GM21423 (cell line): Measurements from ENCODE around the gene TAS2R39.

ENCODE experiments used
- ATAC-seq: cut with Tn5 transposase; IDR thresholded peaks from one replicate; pipeline ENCODE4 v1.9.1; 2021; ENCODE audit warnings: mild to moderate bottlenecking, moderate library complexity; ENCODE audit not compliant: unreplicated experiment

Gene TAS2R39

DNA sequence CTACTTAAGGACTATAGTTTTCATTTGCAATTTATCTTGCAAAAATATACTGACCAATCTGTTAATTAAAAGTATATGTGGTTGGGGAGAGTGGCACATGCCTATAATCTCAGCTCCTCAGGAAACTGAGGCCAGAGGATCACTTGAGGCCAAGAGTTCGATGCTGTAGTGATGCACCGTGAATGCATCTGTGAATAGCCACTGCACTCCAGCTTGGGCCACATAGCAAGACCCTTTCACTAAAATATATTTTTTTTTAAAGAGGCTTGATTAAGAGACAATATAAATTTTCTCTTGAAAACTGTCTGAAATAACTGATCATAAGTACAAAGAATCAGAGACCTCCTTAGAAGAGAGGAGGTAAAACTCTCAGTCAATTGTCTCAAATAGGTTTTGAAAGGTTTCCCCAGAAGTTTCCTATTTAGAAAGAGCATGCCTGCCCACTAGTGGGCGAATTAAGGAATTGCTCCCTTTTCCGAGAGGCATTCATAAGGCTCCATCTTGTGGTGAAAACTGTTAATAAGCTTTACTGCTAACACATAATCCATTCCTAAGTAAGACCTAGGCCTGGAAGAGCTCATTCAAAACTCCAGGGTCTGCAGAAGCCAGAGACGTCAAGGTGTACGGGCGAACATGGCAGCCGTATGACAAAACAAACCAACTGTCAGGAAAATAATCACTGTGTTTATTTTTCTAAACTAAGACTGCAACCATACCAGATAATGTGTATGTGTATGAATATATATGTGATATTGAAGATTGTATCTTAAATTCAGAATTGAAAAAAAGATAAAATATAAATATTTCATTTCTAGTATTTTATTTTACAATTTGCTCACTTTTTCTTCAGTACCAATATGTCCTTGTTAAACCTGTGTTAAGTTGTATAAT lies 31.8 kb downstream of the TAS2R39 start:
- peak; percentile 90 for ATAC-seq

DNA sequence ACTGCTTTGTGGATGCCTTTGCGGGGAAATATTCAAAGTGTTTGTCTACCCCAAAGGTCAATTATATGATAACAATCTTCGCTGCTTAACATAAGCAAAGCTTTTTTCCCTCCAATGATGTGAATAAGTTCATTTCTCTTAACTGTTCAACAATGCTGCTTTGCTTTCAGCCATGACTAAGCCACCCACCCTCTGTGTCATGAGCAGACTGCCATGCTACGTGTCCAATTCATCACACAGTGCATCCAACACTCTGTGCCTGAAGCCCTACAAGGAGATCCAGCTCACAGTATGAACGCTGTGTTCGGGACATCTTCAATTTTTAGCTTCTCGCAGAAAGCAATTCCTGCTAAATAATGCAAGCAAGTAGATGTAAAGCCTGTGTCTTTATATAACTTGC lies 32.9 kb downstream of the TAS2R39 start:
- ATAC-seq, result no peak

DNA sequence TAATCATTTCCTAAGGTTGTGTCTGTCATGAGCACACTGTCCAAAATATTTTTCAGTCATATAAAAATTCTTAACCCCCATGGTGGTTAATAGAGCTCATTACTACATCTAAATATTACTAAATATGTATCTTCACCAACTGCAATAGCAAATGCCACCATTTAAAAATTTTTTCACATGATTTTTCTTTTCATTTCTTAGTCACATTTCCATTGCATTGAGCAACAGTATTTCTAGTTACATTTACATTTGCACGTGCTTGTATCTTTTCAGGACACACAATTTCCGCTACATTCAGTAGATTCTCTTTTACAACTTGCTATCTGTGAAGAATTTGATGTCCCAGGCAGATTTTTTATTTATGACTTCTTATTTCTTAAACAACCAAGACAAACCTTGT lies 33.5 kb downstream of the TAS2R39 start:
- no peak for ATAC-seq

DNA sequence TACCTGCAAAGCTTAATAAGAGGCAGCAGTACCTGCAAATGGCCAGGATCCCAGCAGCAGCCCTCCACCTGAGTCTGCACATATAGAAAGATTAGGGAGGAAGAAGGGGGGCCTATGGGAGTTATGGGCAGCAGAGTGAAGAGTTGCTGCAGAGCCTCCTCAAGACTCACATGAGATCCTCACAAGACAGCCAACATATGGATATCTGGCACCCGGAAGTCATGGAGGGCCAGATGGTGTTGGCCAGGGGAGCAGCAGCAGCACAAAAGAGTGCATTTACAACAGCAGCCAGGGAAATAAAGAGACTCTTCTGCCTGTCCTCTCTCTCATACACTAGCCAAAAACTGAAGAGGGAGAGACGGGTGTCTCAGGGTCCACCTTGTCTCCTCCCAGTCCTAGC lies 34.6 kb downstream of the TAS2R39 start:
- no peak for ATAC-seq

DNA sequence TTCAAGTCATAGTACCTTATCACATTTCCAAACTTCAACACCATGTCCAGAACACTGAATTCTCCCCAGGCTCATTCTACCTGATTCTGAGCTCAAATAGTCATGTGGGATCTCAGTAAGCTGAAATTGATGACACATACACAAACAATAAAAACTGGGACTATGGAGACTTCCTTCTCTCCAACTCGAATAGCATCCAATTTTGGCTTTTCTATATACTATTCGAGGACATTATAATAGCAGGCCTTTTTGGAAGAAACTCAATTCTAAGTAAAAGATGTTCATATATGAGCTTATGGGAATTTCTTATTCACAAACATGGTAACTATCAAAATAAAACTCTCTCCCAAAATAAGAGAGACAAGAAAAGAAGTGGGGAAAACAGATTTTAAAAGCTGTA lies 38.1 kb downstream of the TAS2R39 start:
- ATAC-seq, result no peak

DNA sequence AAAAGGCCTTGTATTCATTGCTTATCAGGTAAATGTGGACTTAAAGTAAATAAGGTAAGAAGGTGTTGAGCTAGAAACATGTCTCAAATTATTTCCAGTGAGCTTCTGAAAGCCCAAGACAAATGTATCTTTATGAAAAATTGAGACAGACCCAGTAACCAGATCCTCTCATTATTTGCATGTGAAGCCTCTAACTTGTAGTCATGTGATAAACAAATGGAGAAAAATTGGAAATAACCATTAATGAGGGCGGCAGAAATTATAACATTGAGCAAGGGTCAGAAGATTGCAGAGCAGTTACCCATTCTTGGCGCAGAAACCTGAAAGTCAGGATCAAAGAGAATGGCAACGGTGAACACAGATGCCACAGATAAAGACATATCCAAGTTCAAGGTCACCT lies 38.5 kb downstream of the TAS2R39 start, which contains the start of gene TAS2R40:
Gene TAS2R40 (plus strand): TSS at position 301 of the 400 bp plus-strand sequence. CDS start 42 bp downstream, at position 343.
- no peak for ATAC-seq

DNA sequence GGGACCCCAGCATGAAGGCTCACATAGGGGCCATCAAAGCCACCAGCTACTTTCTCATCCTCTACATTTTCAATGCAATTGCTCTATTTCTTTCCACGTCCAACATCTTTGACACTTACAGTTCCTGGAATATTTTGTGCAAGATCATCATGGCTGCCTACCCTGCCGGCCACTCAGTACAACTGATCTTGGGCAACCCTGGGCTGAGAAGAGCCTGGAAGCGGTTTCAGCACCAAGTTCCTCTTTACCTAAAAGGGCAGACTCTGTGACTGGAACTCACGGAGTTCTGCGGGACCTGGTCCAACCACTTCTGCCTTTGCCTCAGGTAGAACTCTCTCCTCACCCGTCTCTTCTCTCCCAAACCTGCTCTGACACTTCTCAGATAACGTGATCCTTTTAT lies 39.6 kb downstream of the TAS2R39 start:
- no peak for ATAC-seq

DNA sequence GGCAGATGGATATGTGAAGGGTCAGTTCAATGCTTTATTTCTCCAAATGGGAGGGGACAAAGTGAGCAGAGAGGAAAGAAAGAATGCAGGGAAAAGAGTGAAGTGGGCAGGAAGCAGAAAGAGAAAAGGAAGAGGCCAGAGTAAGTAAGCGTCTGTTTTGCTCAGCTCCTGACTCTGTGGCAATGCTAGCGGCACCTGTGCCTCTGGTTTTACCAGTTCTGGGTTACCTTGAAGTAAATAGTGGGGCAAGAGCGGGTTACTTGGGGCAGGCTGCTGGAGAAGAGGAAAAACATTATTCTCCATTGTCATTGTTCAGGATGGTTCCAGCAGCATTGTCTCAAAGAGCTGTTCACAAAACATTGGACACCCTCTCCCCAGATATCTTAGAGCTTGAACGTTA lies 40.6 kb downstream of the TAS2R39 start:
- ATAC-seq, result no peak

DNA sequence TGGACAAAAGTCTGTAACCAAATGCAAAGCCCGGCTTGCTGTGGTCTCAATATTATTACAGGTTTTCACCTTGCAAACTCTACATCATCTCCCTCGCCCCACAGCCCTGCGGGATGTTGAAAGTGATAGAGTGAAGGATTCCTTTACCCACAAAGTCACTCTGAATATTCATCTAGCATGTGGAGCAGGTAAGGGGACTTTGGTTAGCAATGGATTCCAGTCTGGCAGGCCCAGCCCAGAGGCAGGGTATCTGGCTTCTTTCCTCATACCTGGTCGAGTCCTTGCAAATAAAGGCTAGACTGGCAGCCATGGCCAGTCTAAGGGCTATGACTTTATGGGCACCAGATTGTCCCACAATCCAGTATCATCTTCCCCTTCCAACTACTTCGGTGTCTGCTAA lies 41.8 kb downstream of the TAS2R39 start:
- no peak for ATAC-seq

DNA sequence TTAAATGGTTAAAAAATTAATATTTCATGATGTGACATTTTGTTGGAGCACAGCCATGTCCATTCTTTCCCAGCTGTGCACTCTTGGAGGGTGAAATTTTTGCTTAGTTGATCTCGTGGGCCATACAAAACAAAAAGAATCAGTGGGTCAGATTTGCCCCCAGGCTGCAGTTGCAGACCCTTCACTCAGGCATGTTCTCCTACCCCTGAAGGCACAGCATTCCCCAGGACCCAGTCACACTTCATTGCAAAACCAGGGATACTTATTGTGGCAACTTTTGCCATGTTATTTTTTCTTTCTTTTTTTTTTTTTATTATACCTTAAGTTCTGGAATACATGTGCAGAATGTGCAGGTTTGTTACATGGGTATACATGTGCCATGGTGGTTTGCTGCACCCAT lies 44.6 kb downstream of the TAS2R39 start:
- ATAC-seq, result no peak

DNA sequence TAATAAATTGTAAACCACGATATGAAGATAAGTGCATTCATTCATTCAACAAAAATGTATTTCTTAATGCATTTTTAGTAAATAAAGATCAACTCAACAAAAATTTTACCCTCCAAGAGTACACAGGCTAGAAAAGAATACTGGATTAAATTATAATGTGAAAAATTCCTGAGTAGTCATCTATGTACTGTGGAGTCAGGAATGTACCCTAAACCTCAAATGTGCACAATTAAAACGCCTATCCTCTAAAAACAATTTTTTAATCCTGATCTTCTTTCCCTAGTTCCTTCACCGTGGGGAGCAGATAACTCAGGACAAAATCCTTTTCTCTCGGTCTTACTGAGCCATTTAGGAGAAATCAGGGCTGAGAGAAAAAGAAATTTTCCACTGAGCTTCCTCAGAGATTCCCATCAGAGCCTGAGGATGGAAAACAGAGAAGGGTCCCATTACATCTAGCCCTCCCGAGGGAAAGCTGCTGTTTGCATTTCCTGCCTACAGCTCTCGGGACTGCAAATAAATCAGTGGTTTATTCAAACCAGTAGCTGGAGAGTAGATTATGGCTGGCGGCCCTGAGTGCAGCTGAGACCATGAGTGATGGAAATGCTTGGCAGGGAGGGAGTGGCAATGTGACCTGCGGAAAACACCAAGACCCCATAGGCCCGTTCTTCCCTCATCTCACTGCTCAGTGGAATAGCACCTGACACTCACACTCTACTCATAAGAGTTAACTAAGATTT lies 46.0 kb downstream of the TAS2R39 start:
- no peak for ATAC-seq

DNA sequence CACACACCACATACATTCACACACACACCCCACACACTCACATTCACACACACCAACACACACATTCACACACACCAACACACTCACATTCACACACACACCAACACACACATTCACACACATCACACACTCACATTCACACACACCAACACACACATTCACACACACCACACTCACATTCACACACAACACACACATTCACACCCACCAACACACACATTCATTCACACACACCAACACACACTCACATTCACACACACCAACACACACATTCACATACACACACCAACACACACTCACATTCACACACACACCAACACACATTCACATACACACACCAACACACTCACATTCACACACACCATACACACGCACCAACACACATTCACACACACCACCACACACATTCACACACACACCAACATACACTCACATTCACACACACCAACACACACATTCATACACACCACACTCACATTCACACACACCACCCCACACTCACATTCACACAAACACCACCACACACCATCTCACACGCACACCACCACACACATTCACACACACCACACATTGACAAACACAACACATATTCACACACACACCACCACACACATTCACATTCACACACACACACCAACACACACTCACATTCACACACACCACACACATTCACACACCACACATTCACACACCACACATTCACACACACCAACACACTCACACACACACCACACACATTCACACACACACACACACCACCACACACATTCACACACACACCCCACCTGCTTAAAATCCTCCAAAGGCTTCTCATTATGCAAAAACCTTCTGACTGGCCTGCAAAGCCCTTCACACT lies 47.6 kb downstream of the TAS2R39 start:
- ATAC-seq, result no peak
